Skeletal muscle satellite cell (primary cell): Measurements from ENCODE around the gene STYXL1.
"Not testable (repeated sequence)": the region's sequence is repeated elsewhere in the genome, so short reads cannot be mapped to it uniquely, and the experiment has no call there.

Experiments
- H3K27me3 ChIP-seq: 2 replicates; pipeline ENCODE4 v1.7.0; 2013; ENCODE audit warnings: low read length; ENCODE audit not compliant: control insufficient read depth, insufficient read depth
- H3K36me3 ChIP-seq: 2 replicates; pipeline ENCODE4 v1.7.0; 2013; ENCODE audit warnings: mild to moderate bottlenecking, control low read depth, low read length; ENCODE audit not compliant: insufficient read depth
- H3K4me1 ChIP-seq: 2 replicates; pipeline ENCODE4 v1.7.0; 2013; ENCODE audit warnings: low read length; ENCODE audit not compliant: control insufficient read depth, insufficient read depth
- H3K4me2 ChIP-seq: 2 replicates; pipeline ENCODE4 v1.7.0; 2013; ENCODE audit warnings: mild to moderate bottlenecking, low read length
- H3K4me3 ChIP-seq: 2 replicates; pipeline ENCODE4 v1.7.0; 2013; ENCODE audit warnings: low read length
- H3K9ac ChIP-seq: 2 replicates; pipeline ENCODE4 v1.7.0; 2013; ENCODE audit warnings: mild to moderate bottlenecking, low read depth, low read length, moderate library complexity
- H3K9me3 ChIP-seq: replicated peaks from 2 replicates; pipeline ENCODE4 v1.7.0; 2013; ENCODE audit warnings: mild to moderate bottlenecking, control low read depth, low read length

STYXL1 gene

GRCh38 chr7:76022026-76022780 is 25.6 kb downstream of the STYXL1 start:
- no peak overlapping the region for H3K4me2 ChIP-seq
- H3K9ac ChIP-seq, result no peak overlapping the region
- no peaks in the 10 kb centered on the region for H3K4me1 ChIP-seq
- no peaks in the 10 kb centered on the region for H3K27me3 ChIP-seq
- H3K36me3 ChIP-seq, result peaks cover 17% of the 10 kb centered on the region
- H3K4me3 ChIP-seq, result no peak overlapping the region
- H3K9me3 ChIP-seq, result no peaks in the 10 kb centered on the region

DNA sequence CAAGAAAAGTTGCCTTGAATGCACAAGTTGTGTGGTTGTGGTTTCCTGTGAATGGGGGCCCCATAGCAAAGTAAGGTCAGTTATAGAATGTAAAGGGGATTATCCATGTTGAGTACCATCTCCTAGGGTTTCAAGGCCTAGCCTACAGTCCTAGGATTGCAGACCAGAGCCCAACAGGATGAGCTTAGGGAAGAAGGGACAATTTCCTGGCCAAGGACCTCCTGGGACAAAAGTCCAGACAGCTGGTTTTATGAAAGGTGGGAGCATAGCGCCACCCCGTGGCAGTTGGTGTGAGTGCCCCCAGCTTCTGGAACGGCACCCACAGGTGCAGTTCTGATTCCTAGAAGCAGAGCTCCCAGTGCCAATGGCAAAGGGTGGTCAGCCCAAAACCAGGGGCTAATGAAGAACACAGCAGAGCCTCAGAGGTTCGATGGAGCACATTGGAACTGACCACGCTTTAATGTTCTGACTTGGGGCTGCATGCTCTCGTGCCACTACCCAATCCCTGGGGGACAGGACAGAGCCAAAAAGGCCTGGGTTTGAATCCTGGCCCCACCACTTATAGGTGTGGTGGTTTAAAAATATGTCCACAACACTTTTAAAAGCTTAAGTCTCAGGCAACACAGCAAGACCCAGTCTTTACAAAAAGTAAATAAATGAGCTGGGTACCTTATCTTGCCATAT is 27.6 kb downstream of the STYXL1 start:
- Histone ChIP-seq H3K9ac (no peak overlapping the region), H3K9me3 (no peaks in the 10 kb centered on the region), H3K4me3 (no peak overlapping the region), H3K36me3 (peaks cover 19% of the 10 kb centered on the region), H3K4me2 (no peak overlapping the region), H3K4me1 (no peaks in the 10 kb centered on the region), H3K27me3 (no peaks in the 10 kb centered on the region)

DNA sequence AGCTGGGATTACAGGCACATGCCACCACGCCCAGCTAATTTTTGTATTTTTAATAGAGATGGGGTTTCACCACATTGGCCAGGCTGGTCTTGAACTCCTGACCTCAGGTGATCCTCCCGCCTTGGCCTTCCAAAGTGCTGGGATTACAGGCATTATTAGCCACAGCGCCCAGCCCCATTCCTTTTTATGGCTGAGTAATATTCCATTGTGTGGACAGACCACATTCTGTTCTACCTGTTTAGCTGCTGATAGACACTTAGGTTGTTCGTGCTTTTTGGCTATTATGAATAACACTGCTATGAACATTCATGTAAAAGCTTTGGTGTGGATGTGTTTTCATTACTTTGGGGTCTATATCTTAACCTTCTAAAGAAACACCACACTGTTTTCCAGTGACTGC is 29.3 kb downstream of the STYXL1 start:
- not testable (repeated sequence) for H3K4me2 ChIP-seq, H3K4me3 ChIP-seq, H3K9me3 ChIP-seq, H3K27me3 ChIP-seq, H3K9ac ChIP-seq, H3K4me1 ChIP-seq
- H3K36me3 ChIP-seq, result peaks cover 19% of the 10 kb centered on the region

GRCh38 chr7:76016191-76016947 is 31.4 kb downstream of the STYXL1 start:
- Histone ChIP-seq H3K4me1 (peaks cover 3% of the 10 kb centered on the region), H3K9ac (no peak overlapping the region), H3K36me3 (peaks cover 15% of the 10 kb centered on the region), H3K27me3 (no peaks in the 10 kb centered on the region), H3K9me3 (no peaks in the 10 kb centered on the region), H3K4me2 (no peak overlapping the region), H3K4me3 (no peak overlapping the region)

DNA sequence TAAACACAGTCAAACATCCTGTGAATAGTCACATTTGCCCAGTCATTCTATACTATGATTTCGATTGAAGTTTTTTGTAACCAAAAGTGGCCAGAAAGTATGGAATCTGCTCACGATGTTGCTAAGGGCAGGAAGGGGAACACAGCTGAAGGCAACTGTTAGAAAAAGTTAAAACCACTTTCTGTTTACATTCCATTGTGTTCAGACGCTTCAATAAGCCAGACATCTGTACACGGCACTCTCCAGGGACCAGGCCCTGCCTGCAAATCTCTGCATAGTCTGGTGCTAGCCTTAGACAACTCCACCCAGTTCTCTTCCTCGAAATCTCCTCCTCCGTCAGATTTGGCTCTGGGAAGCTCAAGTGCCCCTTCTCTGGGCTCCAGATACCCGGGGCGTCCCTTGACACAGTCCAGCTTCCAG is 36.3 kb downstream of the STYXL1 start:
- Histone ChIP-seq H3K4me3 (no peak overlapping the region), H3K27me3 (no peaks in the 10 kb centered on the region), H3K9me3 (no peaks in the 10 kb centered on the region), H3K9ac (no peak overlapping the region), H3K4me1 (peaks cover 12% of the 10 kb centered on the region), H3K4me2 (no peak overlapping the region), H3K36me3 (peaks cover 6% of the 10 kb centered on the region)

- peaks cover 12% of the 10 kb centered on the region for H3K4me1 ChIP-seq
- H3K4me3 ChIP-seq, result no peak overlapping the region
- H3K36me3 ChIP-seq, result peaks cover 4% of the 10 kb centered on the region
- no peaks in the 10 kb centered on the region for H3K9me3 ChIP-seq
- no peak overlapping the region for H3K9ac ChIP-seq
- H3K4me2 ChIP-seq, result no peak overlapping the region
- no peaks in the 10 kb centered on the region for H3K27me3 ChIP-seq
These were observed 37.9 kb downstream of the STYXL1 start for GRCh38 chr7:76009672-76010600.

GRCh38 chr7:76008156-76008687 is 39.6 kb downstream of the STYXL1 start:
- Histone ChIP-seq H3K36me3 (peaks cover 11% of the 10 kb centered on the region), H3K9me3 (no peaks in the 10 kb centered on the region), H3K4me2 (no peak overlapping the region), H3K27me3 (no peaks in the 10 kb centered on the region), H3K9ac (no peak overlapping the region), H3K4me1 (peaks cover 12% of the 10 kb centered on the region), H3K4me3 (no peak overlapping the region)

GRCh38 chr7:76005004-76005403 is 42.8 kb downstream of the STYXL1 start:
- not testable (repeated sequence) for H3K9ac ChIP-seq, H3K9me3 ChIP-seq, H3K4me1 ChIP-seq, H3K4me2 ChIP-seq, H3K4me3 ChIP-seq, H3K27me3 ChIP-seq
- H3K36me3 ChIP-seq, result peaks cover 24% of the 10 kb centered on the region

GRCh38 chr7:76003351-76003750 is 44.4 kb downstream of the STYXL1 start:
- no peaks in the 10 kb centered on the region for H3K27me3 ChIP-seq
- no peaks in the 10 kb centered on the region for H3K9me3 ChIP-seq
- H3K36me3 ChIP-seq, result peaks cover 24% of the 10 kb centered on the region
- H3K4me2 ChIP-seq, result no peak overlapping the region
- no peak overlapping the region for H3K9ac ChIP-seq
- no peak overlapping the region for H3K4me3 ChIP-seq
- no peaks in the 10 kb centered on the region for H3K4me1 ChIP-seq

DNA sequence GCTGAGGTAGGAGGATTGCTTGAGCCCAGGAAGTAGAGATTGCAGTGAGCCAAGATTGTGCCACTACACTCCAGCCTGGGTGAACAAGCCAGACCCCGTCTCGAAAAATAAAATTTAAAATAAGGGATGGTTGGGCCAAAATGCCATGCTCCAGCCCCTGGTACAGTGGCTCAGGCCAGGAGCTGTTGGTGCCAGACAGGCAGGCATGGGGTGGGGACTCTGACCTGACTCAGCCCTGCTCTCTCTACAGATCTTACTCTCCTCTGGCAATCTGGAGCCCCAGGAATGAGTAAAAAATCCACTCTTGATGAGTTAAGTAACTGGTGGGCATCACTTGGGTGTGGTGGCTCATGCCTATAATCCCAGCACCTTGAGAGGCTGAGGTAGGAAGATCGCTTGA is 45.0 kb downstream of the STYXL1 start:
- no peaks in the 10 kb centered on the region for H3K27me3 ChIP-seq
- no peak overlapping the region for H3K4me3 ChIP-seq
- peaks cover 24% of the 10 kb centered on the region for H3K36me3 ChIP-seq
- H3K4me1 ChIP-seq, result no peaks in the 10 kb centered on the region
- H3K4me2 ChIP-seq, result no peak overlapping the region
- no peaks in the 10 kb centered on the region for H3K9me3 ChIP-seq
- no peak overlapping the region for H3K9ac ChIP-seq

DNA sequence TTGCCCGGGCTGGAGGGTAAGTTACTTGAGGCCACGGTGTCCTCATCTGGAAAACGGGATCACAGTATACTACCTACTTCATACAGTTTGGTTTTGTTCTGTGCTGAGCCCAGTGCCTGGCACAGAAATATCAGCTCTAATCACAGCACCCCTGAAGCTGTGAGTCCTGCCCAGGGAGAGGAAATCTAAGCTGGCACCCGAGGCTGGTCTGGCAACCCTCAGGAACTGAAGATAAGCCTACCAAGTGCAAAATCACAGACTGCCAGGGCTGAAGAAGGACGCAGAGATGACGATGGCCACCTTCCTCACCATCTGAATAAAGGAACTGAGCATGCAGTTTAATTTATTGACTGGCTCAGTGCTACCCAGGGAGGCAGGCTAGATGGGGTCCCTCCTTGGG is 45.7 kb downstream of the STYXL1 start:
- Histone ChIP-seq H3K9me3 (no peaks in the 10 kb centered on the region), H3K4me2 (no peak overlapping the region), H3K36me3 (peaks cover 24% of the 10 kb centered on the region), H3K9ac (no peak overlapping the region), H3K27me3 (no peaks in the 10 kb centered on the region), H3K4me3 (no peak overlapping the region), H3K4me1 (no peaks in the 10 kb centered on the region)
